Gastroesophageal sphincter (tissue), 4 donors: ENCODE results near the gene IFIH1. TPM values are rescaled to one million over a fixed set of nuclear protein-coding genes. Genes with fewer than 3 reads are reported as not detected.
A peak's percentile ranks its signal among the peaks of the same experiment; 100 is the strongest.

Experiments used
- ATAC-seq: fragments of 150-250 bp; one replicate; pipeline ENCODE4 v1.9.1; 2016; ENCODE audit warnings: mild to moderate bottlenecking, moderate library complexity
- H3K27ac ChIP-seq, 4 donors: fragments of 200-600 bp; sonication (generic) in 3 of 4; 1 replicate in 3 of 4; 2 replicates in 1 of 4; pipeline ENCODE4 v1.5.1; 2016 to 2019
- H3K27me3 ChIP-seq: fragments of 200-600 bp; sonication (generic); one replicate; pipeline ENCODE4 v1.5.1; 2019
- H3K36me3 ChIP-seq, 2 donors: fragments of 200-600 bp; sonication (generic); one replicate each; pipeline ENCODE4 v1.5.1; 2019; ENCODE audit warnings: control low read depth in 1 of 2
- H3K4me1 ChIP-seq, 3 donors: fragments of 200-600 bp; sonication (generic); 1 replicate in 2 of 3; 2 replicates in 1 of 3; pipeline ENCODE4 v1.5.1; 2016 to 2019; ENCODE audit warnings: control low read depth in 2 of 3
- H3K4me3 ChIP-seq, 2 donors: fragments of 200-600 bp; sonication (generic); one replicate each; pipeline ENCODE4 v1.5.1; 2019; ENCODE audit warnings: mild to moderate bottlenecking in 1 of 2, moderate library complexity in 1 of 2
- H3K9me3 ChIP-seq, 3 donors: fragments of 200-600 bp; sonication (generic); one replicate each; pipeline ENCODE4 v1.5.1; 2017 to 2019; ENCODE audit warnings: control low read depth in 2 of 3
- CTCF ChIP-seq, 4 experiments: fragments of 200-600 bp in 2 of 4; fragments of 450-650 bp in 2 of 4; sonication (generic) in 1 of 4; IDR thresholded peaks; one replicate each; pipeline ENCODE4 v1.5.1; 2017 to 2019; ENCODE audit warnings: antibody characterized with exemption in 4 of 4, mild to moderate bottlenecking in 2 of 4, moderate library complexity in 2 of 4
- EP300 ChIP-seq: sonication (generic); formaldehyde crosslinking; IDR thresholded peaks from one replicate; pipeline ENCODE4 v1.6.1; 2017; ENCODE audit warnings: antibody characterized with exemption, mild to moderate bottlenecking
- POLR2A ChIP-seq, 2 donors: fragments of 450-650 bp; IDR thresholded peaks; one replicate each; pipeline ENCODE4 v1.6.1; 2017; ENCODE audit warnings: antibody characterized with exemption in 2 of 2, mild to moderate bottlenecking in 2 of 2, moderate library complexity in 1 of 2
- POLR2AphosphoS5 ChIP-seq: sonication (generic); formaldehyde crosslinking; IDR thresholded peaks from one replicate; pipeline ENCODE4 v1.6.1; 2017; ENCODE audit warnings: antibody characterized with exemption
- WGBS, 2 donors: methylation state at CpG; one replicate each; pipeline ENCODE4 v1.1.5; 2018; ENCODE audit warnings: low coverage in 1 of 2; 5-methylcytosine and 5-hydroxymethylcytosine counted together
- total RNA-seq, 4 donors: library from RNA; depleted of rRNA; stranded (reverse); fragments of >200 nt; gene quantifications; one replicate each; pipeline ENCODE4 v1.1.0, GENCODE V29; 2016

The IFIH1 gene
- total RNA-seq, 4 donors from 2014 or later, result 7.1 to 24.1 (median 16.1) TPM

GRCh38 chr2:162254236-162254871, 64.1 kb downstream of the IFIH1 start:
- Histone ChIP-seq H3K27me3 (no peaks in the 10 kb centered on the region), H3K27ac (no peak overlapping the region), H3K9me3 (peaks cover 0 to 9% (median 0%) of the 10 kb centered on the region in 3 donors), H3K4me3 (no peak overlapping the region), H3K4me1 (no peaks in the 10 kb centered on the region), H3K36me3 (no peaks in the 10 kb centered on the region)
- TF ChIP-seq EP300 (no peak), POLR2AphosphoS5 (no peak), CTCF (IDR thresholded peaks at IDR 0.05) (no peak), POLR2A (IDR thresholded peaks at IDR 0.05) (no peak)
- ATAC-seq, result no peak
- 66 to 76% methylated on average over 2 of the region's 2 CpGs for WGBS, 2 donors

DNA sequence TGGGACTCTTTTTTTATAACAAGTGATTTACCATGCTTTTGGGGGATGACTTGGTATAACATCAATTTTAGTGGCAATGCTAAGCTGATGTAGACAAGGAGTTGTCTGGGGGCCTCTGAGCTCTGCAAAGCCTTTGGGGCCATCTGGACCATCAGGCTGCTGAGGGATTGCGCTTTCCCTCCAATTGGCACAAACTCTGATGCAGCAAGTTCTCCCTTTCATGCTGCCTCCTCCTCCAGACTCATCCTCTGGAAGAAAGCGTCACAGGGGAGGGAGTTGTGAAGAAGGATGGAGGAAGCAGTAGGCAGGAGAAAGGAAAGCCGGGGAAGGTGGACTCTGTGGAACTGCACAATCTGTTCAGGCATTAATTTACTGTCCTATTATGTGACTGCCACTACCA, 65.0 kb downstream of the IFIH1 start:
- no peak overlapping the region for H3K4me3 ChIP-seq
- 80 to 93% methylated on average over 1 to 2 of the region's 3 CpGs for WGBS, 2 donors
- H3K36me3 ChIP-seq, result no peaks in the 10 kb centered on the region
- no peaks in the 10 kb centered on the region for H3K27me3 ChIP-seq
- peaks cover 0 to 9% (median 0%) of the 10 kb centered on the region in 3 donors for H3K9me3 ChIP-seq
- TF ChIP-seq EP300 (no peak), POLR2AphosphoS5 (no peak), CTCF (IDR thresholded peaks at IDR 0.05) (no peak), POLR2A (IDR thresholded peaks at IDR 0.05) (no peak)
- H3K4me1 ChIP-seq, result no peaks in the 10 kb centered on the region
- no peak for ATAC-seq
- H3K27ac ChIP-seq, result no peak overlapping the region

- peaks cover 0 to 9% (median 0%) of the 10 kb centered on the region in 3 donors for H3K9me3 ChIP-seq
- WGBS, 2 donors, result 79 to 94% methylated on average over 2 of the region's 2 CpGs
- no peak for ATAC-seq
- H3K27ac ChIP-seq, result no peak overlapping the region
- no peaks in the 10 kb centered on the region for H3K27me3 ChIP-seq
- no peaks in the 10 kb centered on the region for H3K4me1 ChIP-seq
- no peak overlapping the region for H3K4me3 ChIP-seq
- H3K36me3 ChIP-seq, result no peaks in the 10 kb centered on the region
- TF ChIP-seq POLR2A (IDR thresholded peaks at IDR 0.05), result no peak
- no peak for TF ChIP-seq POLR2AphosphoS5
- no peak for TF ChIP-seq CTCF (IDR thresholded peaks at IDR 0.05)
- TF ChIP-seq EP300, result no peak
Measured at GRCh38 chr2:162252153-162252552, 66.3 kb downstream of the IFIH1 start.

- no peaks in the 10 kb centered on the region for H3K36me3 ChIP-seq
- no peak overlapping the region for H3K4me3 ChIP-seq
- TF ChIP-seq POLR2AphosphoS5, result peak; percentile 72
- no peak for TF ChIP-seq POLR2A (IDR thresholded peaks at IDR 0.05)
- peaks cover 0 to 9% (median 0%) of the 10 kb centered on the region in 3 donors for H3K9me3 ChIP-seq
- peak overlapping the region in 2 of 4 donors; percentile 71 to 75 for H3K27ac ChIP-seq
- peaks cover 4 to 37% (median 13%) of the 10 kb centered on the region in 3 donors for H3K4me1 ChIP-seq
- no peaks in the 10 kb centered on the region for H3K27me3 ChIP-seq
- no peak for ATAC-seq
Measured at GRCh38 chr2:162245781-162246180, 72.7 kb downstream of the IFIH1 start.

GRCh38 chr2:162245061-162245460, 73.4 kb downstream of the IFIH1 start:
- ATAC-seq, result peak; percentile 30
- no peaks in the 10 kb centered on the region for H3K27me3 ChIP-seq
- H3K9me3 ChIP-seq, result peaks cover 0 to 4% (median 0%) of the 10 kb centered on the region in 3 donors
- WGBS, 2 donors, result 22 to 78% methylated on average over 1 of the region's 1 CpG
- H3K27ac ChIP-seq, result peak overlapping the region; percentile 66 to 75 (median 70)
- TF ChIP-seq POLR2A (IDR thresholded peaks at IDR 0.05), result no peak
- TF ChIP-seq CTCF (IDR thresholded peaks at IDR 0.05), result no peak
- no peak for TF ChIP-seq POLR2AphosphoS5
- TF ChIP-seq EP300, result no peak
- no peak overlapping the region for H3K4me3 ChIP-seq
- no peaks in the 10 kb centered on the region for H3K36me3 ChIP-seq
- peaks cover 4 to 37% (median 13%) of the 10 kb centered on the region in 3 donors for H3K4me1 ChIP-seq
